Measurements from ENCODE around the gene SDF2L1.

SDF2L1 gene

GRCh38 chr22:21693333-21693998 lies 51.4 kb downstream of the SDF2L1 start:
- TF ChIP-seq TAF1 (IDR thresholded peaks at IDR 0.05; ENCODE audit: low read depth, low read length) (no peak), SPI1 (IDR thresholded peaks at IDR 0.05; ENCODE audit: low read depth, low read length) (no peak), PAX5 (IDR thresholded peaks at IDR 0.05; ENCODE audit: insufficient read depth, low read length, severe bottlenecking) (no peak), POLR2A (IDR thresholded peaks at IDR 0.05; ENCODE audit: low read depth, low read length) (no peak), POLR2AphosphoS5 (IDR thresholded peaks at IDR 0.05; ENCODE audit: low read depth, low read length) (no peak), POU2F2 (IDR thresholded peaks at IDR 0.05; ENCODE audit: low read depth, low read length) (no peak)
- DNase-seq (ENCODE audit: insufficient read length, low spot score) (no peak), FAIRE-seq (no peak)

Measured in GM12891 (cell line).